ENCODE measurements around the gene LRRN2. TPM values are rescaled to one million over a fixed set of nuclear protein-coding genes. Genes with fewer than 3 reads are reported as not detected.
"Not testable (repeated sequence)": the region's sequence is repeated elsewhere in the genome, so short reads cannot be mapped to it uniquely, and the experiment has no call there.

Gene LRRN2
- polyA plus RNA-seq, 1 of the 3 experiments (the other 2 are of a cell fraction) = not detected

DNA sequence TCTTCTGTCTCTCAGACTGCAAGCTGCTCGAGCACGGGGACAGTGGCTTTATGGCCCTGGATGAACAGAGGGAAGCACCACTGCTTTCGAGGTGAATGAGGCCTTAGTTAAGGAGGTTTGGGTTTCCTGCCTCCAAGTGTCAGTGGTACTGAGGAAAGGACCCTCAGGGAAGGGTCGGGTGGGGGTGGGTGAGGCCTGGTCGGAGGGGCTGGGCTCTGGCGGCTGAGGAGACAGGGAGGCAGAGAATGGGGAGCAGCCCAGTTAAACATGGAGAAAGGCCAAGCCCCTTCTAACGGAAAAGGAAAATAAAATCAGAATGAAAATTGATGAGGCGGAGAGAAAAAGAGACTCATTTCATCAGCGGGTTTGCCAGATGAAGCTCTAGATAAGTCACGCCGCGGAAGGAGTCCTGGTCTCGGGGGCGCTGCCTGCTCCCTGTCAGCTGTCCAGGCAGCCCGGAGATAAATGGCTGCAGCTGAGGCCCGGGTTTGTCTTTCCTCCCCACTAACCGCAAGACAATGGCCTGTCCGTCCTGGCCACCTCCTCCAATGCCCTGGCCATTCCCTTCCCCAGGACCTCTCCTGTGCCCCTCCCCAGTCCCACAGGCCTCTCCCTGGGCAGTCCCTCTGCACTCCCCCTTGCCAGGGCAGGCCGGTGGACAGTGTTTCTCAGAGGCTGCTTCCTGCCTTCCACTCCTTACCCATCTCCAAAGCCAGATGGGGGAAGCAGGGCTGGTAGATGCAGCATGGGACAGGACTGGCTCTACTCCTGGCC lies 55.2 kb downstream of the LRRN2 start:
- Histone ChIP-seq H3K4me2 (no peak overlapping the region), H3K36me3 (replicated peaks in 1 of 2; ENCODE audit: control insufficient read depth in 1 of 2, insufficient read depth in 2 of 2, low read length in 1 of 2) (no peaks in the 10 kb centered on the region), H3K9me2 (no peaks in the 10 kb centered on the region), H3K79me2 (ENCODE audit: insufficient read depth) (no peaks in the 10 kb centered on the region), H3K9ac (no peak overlapping the region), H3K9me3 (no peaks in the 10 kb centered on the region), H3K27me3 (ENCODE audit: insufficient read depth) (peaks cover 4% of the 10 kb centered on the region; the same call in 1 of the 2 replicates), H2AFZ (ENCODE audit: low read depth) (no peak overlapping the region), H3K4me3 (ENCODE audit: low read depth in 2 of 2, low read length in 1 of 2) (no peak overlapping the region), H3K4me1 (ENCODE audit: control insufficient read depth in 1 of 2, insufficient read depth in 2 of 2, low read depth in 1 of 2, low read length in 1 of 2) (peaks cover 0 to 10% of the 10 kb centered on the region in 2 experiments; a peak in 1 of 4 replicates), H4K20me1 (ENCODE audit: insufficient read depth) (no peaks in the 10 kb centered on the region), H3K27ac (ENCODE audit: low read depth in 2 of 2, low read length in 1 of 2) (no peak overlapping the region), H3F3A (replicated peaks; ENCODE audit: insufficient read depth) (no peaks in the 10 kb centered on the region)
- CTCF ChIA-PET = interaction anchor here (0.7 to 1.2 kb wide), 3 partner anchors 11 to 162 kb away, joined by 3 read pairs; no protein-coding TSS in a partner anchor
- peak; percentile 71 for DNase-seq
- POLR2A ChIA-PET = no interaction called here
- 32% methylated on average over 19 of the region's 19 CpGs for WGBS (ENCODE audit: low lambda C conversion rate)
- peak in 1 of 2 experiments; percentile 67; a peak in 1 of 4 replicates for TF ChIP-seq EP300 (IDR thresholded peaks at IDR 0.05; ENCODE audit: borderline replicate concordance in 1 of 2, low read depth in 1 of 2, low read length in 1 of 2)
- no peak for TF ChIP-seq POLR2AphosphoS5 (IDR thresholded peaks at IDR 0.05; ENCODE audit: low read depth, low read length)
- TF ChIP-seq TCF12 (IDR thresholded peaks at IDR 0.05) = no peak; the same call in 1 of the 2 replicates
- TF ChIP-seq GABPA (IDR thresholded peaks at IDR 0.05; ENCODE audit: low read depth) = no peak
- TF ChIP-seq CHD2 (IDR thresholded peaks at IDR 0.05; ENCODE audit: low read length, partially characterized antibody) = no peak
- peak; percentile 75 for TF ChIP-seq GATA2 (CRISPR knock-in tag; IDR thresholded peaks at IDR 0.05)
- TF ChIP-seq, protein P1, sequence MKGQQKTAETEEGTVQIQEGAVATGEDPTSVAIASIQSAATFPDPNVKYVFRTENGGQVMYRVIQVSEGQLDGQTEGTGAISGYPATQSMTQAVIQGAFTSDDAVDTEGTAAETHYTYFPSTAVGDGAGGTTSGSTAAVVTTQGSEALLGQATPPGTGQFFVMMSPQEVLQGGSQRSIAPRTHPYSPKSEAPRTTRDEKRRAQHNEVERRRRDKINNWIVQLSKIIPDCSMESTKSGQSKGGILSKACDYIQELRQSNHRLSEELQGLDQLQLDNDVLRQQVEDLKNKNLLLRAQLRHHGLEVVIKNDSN (IDR thresholded peaks at IDR 0.05; ENCODE audit: borderline replicate concordance, low read depth) = no peak
- 0 out of 2 replicates have a peak, but pooled peaks have one; percentile 29 for TF ChIP-seq MXI1 (IDR thresholded peaks at IDR 0.05; ENCODE audit: low read depth, low read length)
- TF ChIP-seq, protein P2, sequence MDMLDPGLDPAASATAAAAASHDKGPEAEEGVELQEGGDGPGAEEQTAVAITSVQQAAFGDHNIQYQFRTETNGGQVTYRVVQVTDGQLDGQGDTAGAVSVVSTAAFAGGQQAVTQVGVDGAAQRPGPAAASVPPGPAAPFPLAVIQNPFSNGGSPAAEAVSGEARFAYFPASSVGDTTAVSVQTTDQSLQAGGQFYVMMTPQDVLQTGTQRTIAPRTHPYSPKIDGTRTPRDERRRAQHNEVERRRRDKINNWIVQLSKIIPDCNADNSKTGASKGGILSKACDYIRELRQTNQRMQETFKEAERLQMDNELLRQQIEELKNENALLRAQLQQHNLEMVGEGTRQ (IDR thresholded peaks at IDR 0.05; ENCODE audit: borderline replicate concordance, low read depth, low read length) = no peak
- no peak for TF ChIP-seq SMC3 (IDR thresholded peaks at IDR 0.05; ENCODE audit: low read depth, low read length)

DNA sequence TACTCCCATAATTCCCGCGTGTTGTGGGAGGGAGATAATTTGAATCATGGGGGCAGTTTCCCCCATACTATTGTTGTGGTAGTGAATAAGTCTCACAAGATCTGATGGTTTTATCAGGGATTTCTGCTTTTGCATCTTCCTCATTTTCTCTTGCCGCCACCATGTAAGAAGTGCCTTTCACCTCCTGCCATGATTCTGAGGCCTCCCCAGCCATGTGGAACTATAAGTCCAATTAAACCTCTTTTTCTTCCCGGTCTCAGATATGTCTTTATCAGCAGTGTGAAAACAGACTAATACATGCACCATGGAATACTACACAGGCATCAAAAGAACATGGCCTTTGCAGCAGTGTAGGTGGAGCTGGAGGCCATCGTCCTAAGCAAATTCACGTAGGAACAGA lies 56.1 kb downstream of the LRRN2 start:
- H3K36me3 ChIP-seq (replicated peaks in 1 of 2; ENCODE audit: control insufficient read depth in 1 of 2, insufficient read depth in 2 of 2, low read length in 1 of 2); H3K9me3 ChIP-seq; H3K4me3 ChIP-seq (ENCODE audit: low read depth in 2 of 2, low read length in 1 of 2); H4K20me1 ChIP-seq (ENCODE audit: insufficient read depth); H2AFZ ChIP-seq (ENCODE audit: low read depth); POLR2A ChIA-PET; H3K79me2 ChIP-seq (ENCODE audit: insufficient read depth); H3K9ac ChIP-seq; H3K27ac ChIP-seq (ENCODE audit: low read depth in 2 of 2, low read length in 1 of 2); H3K4me2 ChIP-seq; H3F3A ChIP-seq (replicated peaks; ENCODE audit: insufficient read depth); H3K27me3 ChIP-seq (ENCODE audit: insufficient read depth); DNase-seq; H3K9me2 ChIP-seq: not testable (repeated sequence)
- 79% methylated on average over 6 of the region's 6 CpGs for WGBS (ENCODE audit: low lambda C conversion rate)
- CTCF ChIA-PET = interaction anchor here (1.0 to 3.7 kb wide), 3 partner anchors 66 to 178 kb away, joined by 3 to 13 read pairs (median 3); no protein-coding TSS in a partner anchor
- peaks cover 0 to 13% of the 10 kb centered on the region in 2 experiments; a peak in 1 of 4 replicates for H3K4me1 ChIP-seq (ENCODE audit: control insufficient read depth in 1 of 2, insufficient read depth in 2 of 2, low read depth in 1 of 2, low read length in 1 of 2)
